HG03097 (cell line): ENCODE data around the gene GPR32.
"Not testable (repeated sequence)": the region's sequence is repeated elsewhere in the genome, so short reads cannot be mapped to it uniquely, and the experiment has no call there.

Experiments used
- ATAC-seq: cut with Tn5 transposase; IDR thresholded peaks from one replicate; pipeline ENCODE4 v1.9.1; 2021; ENCODE audit not compliant: unreplicated experiment, low FRiP score

Gene GPR32

GRCh38 chr19:50779504-50780457, 9.5 kb downstream of the GPR32 start:
- ATAC-seq = no peak

DNA sequence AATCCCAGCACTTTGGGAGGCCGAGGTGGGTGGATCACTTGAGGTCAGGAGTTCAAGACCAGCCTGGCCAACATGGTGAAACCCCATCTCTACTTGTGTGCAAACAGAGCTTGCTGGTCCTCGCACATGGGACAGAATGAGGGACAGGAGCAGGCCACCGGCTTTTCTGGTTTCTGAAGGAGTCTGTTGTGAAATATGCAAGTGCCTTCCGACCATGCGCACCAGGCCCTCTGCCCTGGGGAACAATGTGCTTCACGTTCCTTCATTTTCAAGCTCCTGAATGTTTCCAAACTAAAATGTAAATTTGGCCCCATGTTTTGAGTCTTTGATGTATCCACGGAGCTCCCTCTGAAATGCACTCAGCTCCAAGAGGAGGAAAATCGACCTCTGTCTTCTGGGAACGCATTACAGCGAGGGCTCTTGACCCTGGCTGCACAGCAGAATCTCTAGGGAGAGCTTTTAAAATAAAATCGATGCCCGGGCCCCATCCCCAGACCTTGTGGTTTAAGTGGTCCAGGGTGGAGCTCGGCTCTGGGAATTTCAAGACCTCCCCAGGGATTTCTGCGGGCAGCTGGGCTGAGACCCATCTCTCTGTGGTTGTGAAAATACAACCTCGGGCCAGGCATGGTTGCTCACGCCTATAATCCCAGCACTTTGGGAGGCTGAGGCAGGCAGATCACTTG, 10.6 kb downstream of the GPR32 start:
- no peak for ATAC-seq

- not testable (repeated sequence) for ATAC-seq
These were observed 13.5 kb downstream of the GPR32 start for GRCh38 chr19:50783848-50784152.

- no peak for ATAC-seq
These were observed 14.4 kb downstream of the GPR32 start for GRCh38 chr19:50784710-50785109.

DNA sequence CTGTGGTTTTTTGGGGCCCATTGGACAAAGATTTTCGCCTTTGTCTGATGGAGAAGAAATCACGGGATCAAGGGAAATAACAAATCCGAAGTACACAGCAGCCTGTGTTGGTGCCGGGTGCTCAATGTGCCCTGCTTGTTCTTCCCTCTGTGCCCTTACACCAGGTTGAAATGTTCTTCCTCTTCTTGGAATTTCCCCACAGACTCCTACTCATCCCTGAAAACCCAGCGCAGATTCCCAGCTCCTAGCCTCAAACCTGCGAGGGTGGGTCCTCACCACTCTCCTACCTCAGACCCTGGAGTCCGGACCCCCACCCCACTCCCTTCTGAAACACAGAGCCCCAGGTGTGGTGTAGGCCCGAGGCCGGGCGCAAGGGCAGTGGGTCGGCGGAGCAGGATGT, 15.1 kb downstream of the GPR32 start:
- ATAC-seq = no peak

GRCh38 chr19:50790396-50790795, 20.1 kb downstream of the GPR32 start, which contains the start of gene ACP4:
ACP4 (plus strand) TSS chr19:50790415; CDS start chr19:50790415, 0 bp downstream.
- no peak for ATAC-seq

DNA sequence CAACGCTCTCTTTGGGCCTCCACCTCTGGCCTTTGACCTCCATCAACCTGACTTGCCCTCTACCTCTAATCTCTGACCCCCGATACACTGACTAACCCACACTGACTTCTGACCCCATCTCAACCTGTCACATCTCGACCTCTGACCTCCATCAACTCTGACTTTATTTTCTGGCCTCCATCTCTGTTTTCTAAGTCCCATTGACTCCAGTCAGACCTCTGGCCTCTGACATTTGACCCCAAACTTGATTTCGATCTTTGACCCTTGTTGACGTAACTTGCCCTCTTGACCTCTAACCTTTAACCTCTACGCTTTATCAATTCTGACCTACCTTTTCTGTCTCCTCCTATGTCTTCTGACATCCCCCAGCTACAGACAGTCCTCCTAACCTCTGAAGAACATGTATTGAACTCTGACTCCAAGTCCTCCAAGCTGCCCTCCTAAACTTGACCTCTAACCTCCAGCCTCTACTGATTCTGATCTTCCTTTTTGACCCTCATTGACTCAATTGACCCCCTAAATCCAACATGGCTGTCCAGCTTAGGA, 20.7 kb downstream of the GPR32 start:
- ATAC-seq = no peak

DNA sequence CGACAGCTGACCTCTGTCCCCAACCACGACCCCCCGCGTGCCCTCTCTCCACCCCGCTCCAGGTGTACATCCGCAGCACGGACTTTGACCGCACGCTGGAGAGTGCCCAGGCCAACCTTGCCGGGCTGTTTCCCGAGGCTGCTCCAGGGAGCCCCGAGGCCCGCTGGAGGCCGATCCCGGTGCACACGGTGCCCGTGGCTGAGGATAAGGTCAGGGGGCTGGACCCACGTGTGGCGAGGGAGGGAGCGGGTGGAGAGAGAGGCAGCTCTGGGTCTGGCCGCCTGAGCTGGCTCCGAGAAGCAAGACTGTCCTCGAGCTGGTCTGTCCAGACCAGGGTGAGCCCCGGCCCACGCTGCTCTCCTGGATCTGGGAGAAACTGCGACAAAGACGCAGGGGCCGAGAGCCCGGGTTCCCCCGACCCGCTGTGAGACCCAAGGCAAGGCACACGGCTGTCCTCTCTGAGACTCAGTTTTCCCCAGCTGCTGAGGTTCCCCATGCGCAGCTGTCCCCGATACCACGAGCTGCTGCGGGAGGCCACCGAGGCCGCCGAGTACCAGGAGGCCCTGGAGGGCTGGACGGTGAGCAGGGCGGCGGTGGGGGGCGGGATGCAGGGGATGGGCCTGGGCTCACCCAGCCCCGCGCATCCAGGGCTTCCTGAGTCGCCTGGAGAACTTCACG, 21.5 kb downstream of the GPR32 start:
- no peak for ATAC-seq

DNA sequence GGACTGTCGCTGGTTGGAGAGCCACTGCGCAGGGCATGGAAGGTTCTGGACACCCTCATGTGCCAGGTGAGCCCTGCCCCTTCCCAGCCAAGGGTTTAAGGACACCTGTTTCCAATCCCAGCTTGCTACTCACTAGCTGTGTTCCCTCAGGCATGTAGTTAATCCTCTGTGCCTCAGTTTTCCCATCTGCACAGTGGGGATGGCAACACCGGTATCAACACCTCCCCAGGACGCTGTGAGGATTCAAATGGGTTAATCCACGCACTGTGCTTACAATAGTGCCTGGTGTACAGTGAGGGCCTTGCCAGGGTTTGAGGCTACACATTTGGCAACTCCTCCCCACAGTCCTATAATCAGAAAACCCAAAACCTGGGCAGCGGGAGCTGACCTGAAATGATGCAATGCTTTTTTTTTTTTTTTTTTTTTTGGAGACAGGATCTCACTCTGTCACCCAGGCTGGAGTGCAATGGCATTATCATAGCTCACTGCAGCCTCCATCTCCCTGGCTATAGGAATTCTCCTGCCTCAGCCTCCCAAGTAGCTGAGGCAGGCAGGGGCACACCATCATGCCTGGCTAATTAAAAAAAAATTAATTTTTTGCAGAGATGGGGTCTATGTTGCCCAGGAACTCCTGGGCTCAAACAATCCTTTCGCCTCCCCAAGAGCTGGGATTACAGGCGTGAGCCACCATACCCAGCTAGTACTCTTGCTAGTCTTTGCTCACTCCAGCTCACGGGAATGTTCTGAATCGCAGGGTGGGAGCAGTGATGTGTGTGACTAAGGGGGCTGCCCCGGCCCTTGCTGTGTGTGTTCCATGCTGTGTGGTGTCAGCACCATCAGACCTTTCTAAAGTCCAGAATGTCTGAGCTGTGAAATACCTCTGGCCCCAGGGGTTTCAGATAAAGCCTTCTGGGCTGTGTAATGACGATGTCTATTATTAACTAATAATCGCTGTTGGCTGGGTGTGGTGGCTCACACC, 22.3 kb downstream of the GPR32 start:
- no peak for ATAC-seq

DNA sequence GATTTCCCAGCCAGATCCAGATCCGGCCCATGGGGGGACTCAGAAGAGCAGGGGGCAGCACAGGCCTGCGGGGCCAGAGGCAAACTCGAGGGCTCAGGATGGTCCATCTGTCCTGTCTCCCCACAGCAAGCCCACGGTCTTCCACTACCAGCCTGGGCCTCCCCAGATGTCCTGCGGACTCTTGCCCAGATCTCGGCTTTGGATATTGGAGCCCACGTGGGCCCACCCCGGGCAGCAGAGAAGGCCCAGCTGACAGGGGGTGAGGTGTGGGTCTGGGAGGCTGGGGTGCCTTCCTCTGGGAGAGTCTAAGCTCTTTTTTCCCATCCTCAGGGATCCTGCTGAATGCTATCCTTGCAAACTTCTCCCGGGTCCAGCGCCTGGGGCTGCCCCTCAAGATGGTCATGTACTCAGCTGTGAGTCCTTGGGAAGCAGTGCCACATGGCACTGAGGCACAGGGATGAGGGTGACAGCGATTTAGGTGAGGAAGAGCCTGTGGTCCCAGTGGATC, 23.3 kb downstream of the GPR32 start:
- ATAC-seq = no peak

DNA sequence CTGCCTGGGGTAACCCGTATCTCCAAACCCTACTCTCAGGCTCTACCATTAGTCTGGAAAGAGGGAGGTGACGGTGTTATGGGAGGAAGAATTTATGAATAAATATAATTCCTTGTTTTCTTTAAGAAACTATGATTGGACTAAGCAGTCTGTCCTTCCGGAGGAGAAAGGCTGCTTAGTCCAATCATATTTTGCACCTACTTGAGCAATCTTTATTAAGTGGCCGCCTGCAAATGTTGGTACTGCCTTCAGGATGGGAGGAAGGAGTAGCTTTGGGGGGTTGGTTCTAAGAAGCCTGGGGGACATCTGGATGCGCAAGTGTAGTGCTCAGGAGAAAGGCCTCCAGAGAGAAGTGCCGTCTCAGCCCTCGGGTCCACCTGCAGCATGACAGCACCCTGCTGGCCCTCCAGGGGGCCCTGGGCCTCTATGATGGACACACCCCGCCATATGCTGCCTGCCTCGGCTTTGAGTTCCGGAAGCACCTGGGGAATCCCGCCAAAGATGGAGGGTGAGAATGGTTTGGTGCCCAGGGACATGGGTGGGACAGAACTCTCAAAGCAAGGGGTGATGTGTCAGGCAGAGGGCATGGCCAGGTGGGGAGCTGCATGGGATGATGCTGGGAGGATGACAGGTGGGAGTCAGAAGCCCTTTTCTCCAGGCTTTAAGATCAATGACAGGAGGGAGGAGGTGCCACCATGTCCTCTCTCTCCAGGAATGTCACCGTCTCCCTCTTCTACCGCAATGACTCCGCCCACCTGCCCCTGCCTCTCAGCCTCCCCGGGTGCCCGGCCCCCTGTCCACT, 24.0 kb downstream of the GPR32 start:
- ATAC-seq = no peak

GRCh38 chr19:50794876-50795663, 24.8 kb downstream of the GPR32 start:
- ATAC-seq = no peak

- no peak for ATAC-seq
These were observed 25.4 kb downstream of the GPR32 start for GRCh38 chr19:50795664-50796073.

GRCh38 chr19:50796128-50796633, 25.9 kb downstream of the GPR32 start:
- ATAC-seq = no peak

DNA sequence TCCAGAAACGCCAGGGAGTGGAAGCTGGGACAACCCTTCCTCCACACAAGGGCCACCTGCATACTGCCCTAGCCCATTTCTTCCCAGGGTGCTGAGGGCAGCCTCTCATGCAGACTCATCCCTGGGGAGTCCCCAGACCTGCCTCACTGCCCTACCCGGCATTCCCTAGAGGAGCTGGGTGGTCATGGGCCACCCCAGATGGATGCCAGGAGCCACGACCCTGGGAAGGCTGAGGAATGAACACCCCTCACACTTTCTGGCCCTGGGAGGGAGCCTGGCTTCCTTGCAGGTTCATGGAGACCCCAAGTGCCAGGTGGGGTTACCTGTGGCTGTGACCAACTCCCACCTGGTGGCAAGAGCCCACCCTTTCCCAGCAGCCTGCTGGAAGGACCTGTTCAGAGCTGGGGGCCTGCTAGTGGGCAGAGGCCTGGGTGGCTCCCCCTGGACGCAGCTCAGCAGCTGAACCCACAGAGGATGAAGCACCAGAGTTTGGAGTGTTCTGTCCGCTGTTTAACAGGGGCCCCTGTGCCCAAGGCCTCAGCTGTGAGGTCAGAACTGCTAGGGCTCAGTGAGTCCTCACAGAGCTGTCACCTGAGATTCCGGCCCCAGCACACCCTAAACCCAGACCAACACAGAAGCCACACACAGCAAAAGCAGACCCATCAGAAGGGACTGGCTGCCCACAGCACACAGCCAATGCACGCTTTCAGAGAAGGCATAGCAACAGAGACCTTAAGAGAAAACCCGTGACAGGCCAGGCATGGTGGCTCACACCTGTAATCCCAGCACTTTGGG, 26.6 kb downstream of the GPR32 start:
- no peak for ATAC-seq

DNA sequence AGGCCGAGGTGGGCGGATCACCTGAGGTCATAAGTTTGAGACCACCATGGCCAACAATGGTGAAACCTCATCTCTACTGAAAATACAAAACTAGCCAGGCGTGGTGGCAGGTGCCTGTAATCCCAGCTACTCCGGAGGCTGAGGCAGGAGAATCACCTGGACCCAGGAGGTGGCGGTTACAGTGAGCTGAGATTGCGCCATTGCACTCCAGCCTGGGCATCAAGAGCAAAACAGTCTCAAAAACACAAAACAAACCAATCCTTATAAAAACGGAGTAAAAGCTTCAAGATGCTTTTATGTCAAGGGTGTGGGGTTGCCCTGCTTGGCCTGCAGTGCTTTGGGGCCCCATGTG, 27.1 kb downstream of the GPR32 start:
- ATAC-seq = no peak
